HepG2 (cell line): ENCODE data around the gene C11orf58. TPM values are rescaled to one million over a fixed set of nuclear protein-coding genes. Genes with fewer than 3 reads are reported as not detected.

Experiments
- CHD2 ChIP-seq: IDR thresholded peaks from 2 replicates; pipeline ENCODE4 v1.6.1; 2011; ENCODE audit warnings: low read depth, low read length, improper control_type of control experiment
- EZH2 ChIP-seq: conservative IDR thresholded peaks from 2 replicates; pipeline ENCODE4 v1.6.1; 2012; ENCODE audit warnings: mild to moderate bottlenecking, low read depth, low read length, moderate library complexity
- MIXL1 ChIP-seq: IDR thresholded peaks from 2 replicates; pipeline ENCODE4 v1.6.1; 2016
- NKX3-1 ChIP-seq: sonication (generic); formaldehyde crosslinking; IDR thresholded peaks from 2 replicates; pipeline ENCODE4 v1.5.0; 2020; ENCODE audit warnings: missing genetic modification reagents
- REL ChIP-seq: sonication (generic); formaldehyde crosslinking; conservative IDR thresholded peaks from 2 replicates; pipeline ENCODE4 v1.8.0; 2022; ENCODE audit warnings: mild to moderate bottlenecking, missing genetic modification reagents, moderate library complexity
- RELA ChIP-seq: sonication (generic); formaldehyde crosslinking; IDR thresholded peaks from 2 replicates; pipeline ENCODE4 v1.4.0; 2020; ENCODE audit warnings: missing genetic modification reagents
- SSRP1 ChIP-seq: IDR thresholded peaks from 2 replicates; pipeline ENCODE4 v1.6.1; 2016; ENCODE audit warnings: control low read depth
- ZBTB20 ChIP-seq: sonication (generic); formaldehyde crosslinking; IDR thresholded peaks from 2 replicates; pipeline ENCODE4 v1.8.1; 2023; ENCODE audit warnings: missing genetic modification reagents, low read depth, mild to moderate bottlenecking, borderline replicate concordance
- ZFP1 ChIP-seq: IDR thresholded peaks from 2 replicates; pipeline ENCODE4 v1.6.1; 2016
- ZNF282 ChIP-seq: fragments of 450-650 bp; IDR thresholded peaks from 2 replicates; pipeline ENCODE4 v1.6.1; 2018; ENCODE audit not compliant: partially characterized antibody
- ZNF3 ChIP-seq: IDR thresholded peaks from 2 replicates; pipeline ENCODE4 v1.7.0; 2017; ENCODE audit warnings: inconsistent platforms
- ZNF44 ChIP-seq: sonication (generic); formaldehyde crosslinking; IDR thresholded peaks from 2 replicates; pipeline ENCODE4 v1.5.1; 2020; ENCODE audit warnings: mild to moderate bottlenecking, missing genetic modification reagents
- ZNF446 ChIP-seq: sonication (generic); formaldehyde crosslinking; IDR thresholded peaks from 2 replicates; pipeline ENCODE4 v1.5.0; 2020; ENCODE audit warnings: mild to moderate bottlenecking, missing genetic modification reagents
- ZNF550 ChIP-seq: sonication (generic); formaldehyde crosslinking; IDR thresholded peaks from 2 replicates; pipeline ENCODE4 v1.4.0; 2020; ENCODE audit warnings: mild to moderate bottlenecking, missing genetic modification reagents, borderline replicate concordance
- ZNF772 ChIP-seq: sonication (generic); formaldehyde crosslinking; IDR thresholded peaks from 2 replicates; pipeline ENCODE4 v1.5.0; 2020; ENCODE audit warnings: mild to moderate bottlenecking, missing genetic modification reagents
- ZNF83 ChIP-seq: sonication (generic); formaldehyde crosslinking; IDR thresholded peaks from 2 replicates; pipeline ENCODE4 v1.4.0; 2020; ENCODE audit warnings: missing genetic modification reagents, mild to moderate bottlenecking, borderline replicate concordance
- polyA plus RNA-seq, 8 experiments: library from polyadenylated mRNA; depleted of rRNA in 3 of 8; stranded (reverse) in 7 of 8; unstranded in 1 of 8; fragments of >200 nt; fragmentation: Illumina TruSeq in 4 of 8; extraction: Trizol in 4 of 8; gene quantifications; 2 replicates each; pipeline versions ENCODE4 v1.2.1 to v1.2.3, GENCODE V29; 2011 to 2016; ENCODE audit warnings: low read depth in 4 of 8, missing spikeins in 1 of 8, mixed read lengths in 1 of 8; ENCODE audit not compliant: insufficient read depth in 1 of 8
- total RNA-seq, 5 experiments: library from RNA; depleted of rRNA; stranded (reverse); fragments of >200 nt; fragmentation: Illumina TruSeq; extraction: Trizol; gene quantifications; 2 replicates each; pipeline ENCODE4 v1.2.3, GENCODE V29; 2016; ENCODE audit warnings: low read depth in 1 of 5
- TF ChIP-seq, protein P1 (sequence below): sonication (generic); formaldehyde crosslinking; conservative IDR thresholded peaks from 2 replicates; pipeline ENCODE4 v1.4.0; 2020; ENCODE audit warnings: missing genetic modification reagents
- TF ChIP-seq, protein P2 (sequence below): sonication (generic); formaldehyde crosslinking; IDR thresholded peaks from 2 replicates; pipeline ENCODE4 v1.4.0; 2020; ENCODE audit warnings: missing genetic modification reagents
- TF ChIP-seq, protein P3 (sequence below), 2 experiments: fragments of 450-650 bp in 1 of 2; sonication (generic) in 1 of 2; formaldehyde crosslinking in 1 of 2; IDR thresholded peaks; 2 replicates each; pipeline versions ENCODE4 v1.6.1 to v1.8.0; 2016 to 2022; ENCODE audit warnings: antibody characterized with exemption in 1 of 2, mild to moderate bottlenecking in 1 of 2, missing genetic modification reagents in 1 of 2

The C11orf58 gene
- total and polyA plus RNA-seq, 2 of the 13 experiments (the other 11 are each of a cell fraction or from before 2014, with no cell fraction given) = 83.8 to 167 TPM

DNA sequence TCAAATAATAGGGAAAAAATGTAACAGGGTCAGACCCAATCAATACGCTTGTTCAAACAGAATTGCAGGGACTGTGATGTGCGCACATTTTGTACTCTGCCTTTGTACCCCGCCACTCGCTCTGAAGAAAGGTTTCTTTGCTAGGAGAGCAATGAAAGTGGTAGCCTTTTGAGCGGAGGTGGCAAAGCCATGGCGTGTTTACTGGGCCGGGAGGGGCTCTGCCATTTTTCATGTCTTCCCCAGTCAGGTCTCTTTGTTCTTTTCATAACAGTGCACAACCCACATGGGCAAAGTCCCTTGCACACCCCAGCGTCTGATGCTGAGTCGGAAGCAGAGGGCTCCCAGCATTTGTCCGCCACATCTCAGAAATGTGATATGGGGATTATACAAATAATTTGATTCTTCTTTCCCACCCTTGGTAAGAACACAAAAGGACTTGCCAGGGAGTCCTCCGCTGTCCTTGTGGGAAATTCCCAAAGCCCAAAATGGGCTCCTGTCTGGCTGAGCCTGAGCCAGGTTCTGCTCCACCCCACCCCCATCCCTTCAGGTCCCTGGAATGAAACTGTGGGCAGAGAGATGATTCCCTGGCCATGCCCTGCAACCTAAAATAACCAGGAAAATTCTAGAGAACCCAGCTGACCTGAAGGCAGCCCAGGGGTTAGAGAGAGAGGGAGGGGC is 36.6 kb downstream of the C11orf58 start (continued):
- no peak for TF ChIP-seq ZNF44 (CRISPR knock-in tag)
- TF ChIP-seq ZNF83 (CRISPR knock-in tag) = no peak
- no peak for TF ChIP-seq CHD2
- no peak for TF ChIP-seq MIXL1
- no peak for TF ChIP-seq ZNF550 (CRISPR knock-in tag)
- no peak for TF ChIP-seq EZH2
- 0 out of 2 replicates have a peak, but pooled peaks have one; percentile 21 for TF ChIP-seq ZFP1 (CRISPR knock-in tag)
- no peak for TF ChIP-seq SSRP1 (CRISPR knock-in tag)
- TF ChIP-seq ZNF446 (CRISPR knock-in tag) = no peak
- no peak for TF ChIP-seq ZNF3 (CRISPR knock-in tag)
- no peak for TF ChIP-seq RELA (CRISPR knock-in tag)
- TF ChIP-seq, protein P1, sequence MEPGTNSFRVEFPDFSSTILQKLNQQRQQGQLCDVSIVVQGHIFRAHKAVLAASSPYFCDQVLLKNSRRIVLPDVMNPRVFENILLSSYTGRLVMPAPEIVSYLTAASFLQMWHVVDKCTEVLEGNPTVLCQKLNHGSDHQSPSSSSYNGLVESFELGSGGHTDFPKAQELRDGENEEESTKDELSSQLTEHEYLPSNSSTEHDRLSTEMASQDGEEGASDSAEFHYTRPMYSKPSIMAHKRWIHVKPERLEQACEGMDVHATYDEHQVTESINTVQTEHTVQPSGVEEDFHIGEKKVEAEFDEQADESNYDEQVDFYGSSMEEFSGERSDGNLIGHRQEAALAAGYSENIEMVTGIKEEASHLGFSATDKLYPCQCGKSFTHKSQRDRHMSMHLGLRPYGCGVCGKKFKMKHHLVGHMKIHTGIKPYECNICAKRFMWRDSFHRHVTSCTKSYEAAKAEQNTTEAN (CRISPR knock-in tag) = peak; percentile 88
- TF ChIP-seq, protein P2, sequence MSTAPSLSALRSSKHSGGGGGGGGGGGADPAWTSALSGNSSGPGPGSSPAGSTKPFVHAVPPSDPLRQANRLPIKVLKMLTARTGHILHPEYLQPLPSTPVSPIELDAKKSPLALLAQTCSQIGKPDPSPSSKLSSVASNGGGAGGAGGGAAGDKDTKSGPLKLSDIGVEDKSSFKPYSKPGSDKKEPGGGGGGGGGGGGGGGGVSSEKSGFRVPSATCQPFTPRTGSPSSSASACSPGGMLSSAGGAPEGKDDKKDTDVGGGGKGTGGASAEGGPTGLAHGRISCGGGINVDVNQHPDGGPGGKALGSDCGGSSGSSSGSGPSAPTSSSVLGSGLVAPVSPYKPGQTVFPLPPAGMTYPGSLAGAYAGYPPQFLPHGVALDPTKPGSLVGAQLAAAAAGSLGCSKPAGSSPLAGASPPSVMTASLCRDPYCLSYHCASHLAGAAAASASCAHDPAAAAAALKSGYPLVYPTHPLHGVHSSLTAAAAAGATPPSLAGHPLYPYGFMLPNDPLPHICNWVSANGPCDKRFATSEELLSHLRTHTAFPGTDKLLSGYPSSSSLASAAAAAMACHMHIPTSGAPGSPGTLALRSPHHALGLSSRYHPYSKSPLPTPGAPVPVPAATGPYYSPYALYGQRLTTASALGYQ (CRISPR knock-in tag) = no peak
- TF ChIP-seq ZBTB20 (CRISPR knock-in tag) = no peak
- TF ChIP-seq REL = no peak
- no peak for TF ChIP-seq ZNF772 (CRISPR knock-in tag)
- no peak for TF ChIP-seq NKX3-1
- no peak for TF ChIP-seq ZNF282
- TF ChIP-seq, protein P3, sequence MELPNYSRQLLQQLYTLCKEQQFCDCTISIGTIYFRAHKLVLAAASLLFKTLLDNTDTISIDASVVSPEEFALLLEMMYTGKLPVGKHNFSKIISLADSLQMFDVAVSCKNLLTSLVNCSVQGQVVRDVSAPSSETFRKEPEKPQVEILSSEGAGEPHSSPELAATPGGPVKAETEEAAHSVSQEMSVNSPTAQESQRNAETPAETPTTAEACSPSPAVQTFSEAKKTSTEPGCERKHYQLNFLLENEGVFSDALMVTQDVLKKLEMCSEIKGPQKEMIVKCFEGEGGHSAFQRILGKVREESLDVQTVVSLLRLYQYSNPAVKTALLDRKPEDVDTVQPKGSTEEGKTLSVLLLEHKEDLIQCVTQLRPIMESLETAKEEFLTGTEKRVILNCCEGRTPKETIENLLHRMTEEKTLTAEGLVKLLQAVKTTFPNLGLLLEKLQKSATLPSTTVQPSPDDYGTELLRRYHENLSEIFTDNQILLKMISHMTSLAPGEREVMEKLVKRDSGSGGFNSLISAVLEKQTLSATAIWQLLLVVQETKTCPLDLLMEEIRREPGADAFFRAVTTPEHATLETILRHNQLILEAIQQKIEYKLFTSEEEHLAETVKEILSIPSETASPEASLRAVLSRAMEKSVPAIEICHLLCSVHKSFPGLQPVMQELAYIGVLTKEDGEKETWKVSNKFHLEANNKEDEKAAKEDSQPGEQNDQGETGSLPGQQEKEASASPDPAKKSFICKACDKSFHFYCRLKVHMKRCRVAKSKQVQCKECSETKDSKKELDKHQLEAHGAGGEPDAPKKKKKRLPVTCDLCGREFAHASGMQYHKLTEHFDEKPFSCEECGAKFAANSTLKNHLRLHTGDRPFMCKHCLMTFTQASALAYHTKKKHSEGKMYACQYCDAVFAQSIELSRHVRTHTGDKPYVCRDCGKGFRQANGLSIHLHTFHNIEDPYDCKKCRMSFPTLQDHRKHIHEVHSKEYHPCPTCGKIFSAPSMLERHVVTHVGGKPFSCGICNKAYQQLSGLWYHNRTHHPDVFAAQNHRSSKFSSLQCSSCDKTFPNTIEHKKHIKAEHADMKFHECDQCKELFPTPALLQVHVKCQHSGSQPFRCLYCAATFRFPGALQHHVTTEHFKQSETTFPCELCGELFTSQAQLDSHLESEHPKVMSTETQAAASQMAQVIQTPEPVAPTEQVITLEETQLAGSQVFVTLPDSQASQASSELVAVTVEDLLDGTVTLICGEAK (IDR thresholded peaks at IDR 0.05) = no peak
- TF ChIP-seq, protein P3 (CRISPR knock-in tag; IDR thresholded peaks at IDR 0.05) = no peak
